BE2C (cell line): ENCODE results near the gene KCNAB1.
"Not testable (repeated sequence)": the region's sequence is repeated elsewhere in the genome, so short reads cannot be mapped to it uniquely, and the experiment has no call there.

Source experiments
- DNase-seq: peaks from one replicate; pipeline ENCODE4 v3.0.0-alpha.2; 2020
- H3K27me3 ChIP-seq: fragments of 250-450 bp; sonication (Bioruptor Pico); 2 replicates; pipeline ENCODE4 v1.5.1; 2020; ENCODE audit warnings: mild to moderate bottlenecking
- H3K36me3 ChIP-seq: fragments of 250-450 bp; sonication (Bioruptor Pico); 2 replicates; pipeline ENCODE4 v1.5.1; 2020; ENCODE audit warnings: mild to moderate bottlenecking
- H3K4me1 ChIP-seq: fragments of 250-450 bp; sonication (Bioruptor Pico); 2 replicates; pipeline ENCODE4 v1.5.1; 2020
- H3K4me3 ChIP-seq: 2 replicates; pipeline ENCODE4 v1.5.1; 2011; ENCODE audit warnings: low read depth, low read length
- H3K9me3 ChIP-seq: fragments of 250-450 bp; sonication (Bioruptor Pico); 2 replicates; pipeline ENCODE4 v1.5.1; 2020
- CTCF ChIP-seq: IDR thresholded peaks from 2 replicates; pipeline ENCODE4 v1.5.1; 2012; ENCODE audit warnings: mild to moderate bottlenecking, low read depth, low read length

KCNAB1 gene

GRCh38 chr3:156187146-156187769 lies 66.9 kb downstream of the KCNAB1 start:
- H3K9me3 ChIP-seq, result no peaks in the 10 kb centered on the region
- no peak overlapping the region for H3K4me3 ChIP-seq
- TF ChIP-seq CTCF, result no peak
- DNase-seq, result no peak
- no peaks in the 10 kb centered on the region for H3K36me3 ChIP-seq
- H3K4me1 ChIP-seq, result 0 out of 2 replicates have a peak, but pooled peaks cover 4% of the 10 kb centered on the region
- H3K27me3 ChIP-seq, result no peaks in the 10 kb centered on the region

GRCh38 chr3:156188757-156189156 lies 68.4 kb downstream of the KCNAB1 start:
- H3K4me3 ChIP-seq, result no peak overlapping the region
- 0 out of 2 replicates have a peak, but pooled peaks cover 4% of the 10 kb centered on the region for H3K4me1 ChIP-seq
- no peaks in the 10 kb centered on the region for H3K27me3 ChIP-seq
- DNase-seq, result no peak
- no peak for TF ChIP-seq CTCF
- no peaks in the 10 kb centered on the region for H3K9me3 ChIP-seq
- no peaks in the 10 kb centered on the region for H3K36me3 ChIP-seq

GRCh38 chr3:156189927-156190326 lies 69.5 kb downstream of the KCNAB1 start:
- TF ChIP-seq CTCF, result no peak
- H3K36me3 ChIP-seq, result no peaks in the 10 kb centered on the region
- no peak for DNase-seq
- 0 out of 2 replicates have a peak, but pooled peaks cover 4% of the 10 kb centered on the region for H3K4me1 ChIP-seq
- H3K27me3 ChIP-seq, result no peaks in the 10 kb centered on the region
- no peaks in the 10 kb centered on the region for H3K9me3 ChIP-seq
- H3K4me3 ChIP-seq, result no peak overlapping the region

- not testable (repeated sequence) for H3K9me3 ChIP-seq, H3K27me3 ChIP-seq, H3K4me3 ChIP-seq, H3K4me1 ChIP-seq, DNase-seq, H3K36me3 ChIP-seq
Measured at GRCh38 chr3:156194945-156195344, 74.6 kb downstream of the KCNAB1 start.

GRCh38 chr3:156197152-156197551 lies 76.8 kb downstream of the KCNAB1 start:
- not testable (repeated sequence) for H3K27me3 ChIP-seq, H3K36me3 ChIP-seq, H3K4me3 ChIP-seq, DNase-seq, H3K9me3 ChIP-seq, H3K4me1 ChIP-seq

GRCh38 chr3:156201411-156202405 lies 81.3 kb downstream of the KCNAB1 start:
- no peaks in the 10 kb centered on the region for H3K9me3 ChIP-seq
- H3K4me1 ChIP-seq, result no peaks in the 10 kb centered on the region
- no peaks in the 10 kb centered on the region for H3K36me3 ChIP-seq
- no peaks in the 10 kb centered on the region for H3K27me3 ChIP-seq
- no peak overlapping the region for H3K4me3 ChIP-seq
- no peak for DNase-seq
- TF ChIP-seq CTCF, result no peak

- DNase-seq, result no peak
- no peak for TF ChIP-seq CTCF
- Histone ChIP-seq H3K36me3 (no peaks in the 10 kb centered on the region), H3K9me3 (no peaks in the 10 kb centered on the region), H3K4me3 (no peak overlapping the region), H3K4me1 (no peaks in the 10 kb centered on the region), H3K27me3 (no peaks in the 10 kb centered on the region)
Measured at GRCh38 chr3:156206157-156206556, 85.8 kb downstream of the KCNAB1 start.
